HepG2 (cell line): ENCODE data around the gene SDR42E2. TPM values are rescaled to one million over a fixed set of nuclear protein-coding genes. Genes with fewer than 3 reads are reported as not detected.

Source experiments
- HNF4G ChIP-seq, 2 experiments: sonication (generic) in 1 of 2; formaldehyde crosslinking in 1 of 2; IDR thresholded peaks; 2 replicates each; pipeline versions ENCODE4 v1.4.0 to v1.6.1; 2011 to 2020; ENCODE audit warnings: borderline replicate concordance in 2 of 2, low read depth in 2 of 2, mild to moderate bottlenecking in 2 of 2, low read length in 1 of 2, missing genetic modification reagents in 1 of 2, moderate library complexity in 1 of 2
- IKZF5 ChIP-seq: IDR thresholded peaks from 2 replicates; pipeline ENCODE4 v1.6.1; 2018; ENCODE audit warnings: missing genetic modification reagents, mild to moderate bottlenecking, missing compliant biosample characterization
- MTA1 ChIP-seq: sonication (generic); formaldehyde crosslinking; IDR thresholded peaks from 2 replicates; pipeline ENCODE4 v1.4.0; 2020; ENCODE audit warnings: missing genetic modification reagents, mild to moderate bottlenecking, borderline replicate concordance
- PPARG ChIP-seq: conservative IDR thresholded peaks from 2 replicates; pipeline ENCODE4 v1.6.1; 2016; ENCODE audit warnings: missing biosample characterization, missing genetic modification reagents
- SMAD3 ChIP-seq: sonication (generic); formaldehyde crosslinking; IDR thresholded peaks from 2 replicates; pipeline ENCODE4 v1.4.0; 2020; ENCODE audit warnings: missing genetic modification reagents
- ZFP37 ChIP-seq: sonication (generic); formaldehyde crosslinking; IDR thresholded peaks from 2 replicates; pipeline ENCODE4 v1.4.0; 2020; ENCODE audit warnings: missing genetic modification reagents, borderline replicate concordance
- ZNF142 ChIP-seq: sonication (generic); formaldehyde crosslinking; IDR thresholded peaks from 2 replicates; pipeline ENCODE4 v1.4.0; 2020; ENCODE audit warnings: missing genetic modification reagents
- ZNF7 ChIP-seq: IDR thresholded peaks from 2 replicates; pipeline ENCODE4 v1.6.1; 2016; ENCODE audit warnings: missing biosample characterization, missing genetic modification reagents
- ZNF703 ChIP-seq: sonication (generic); formaldehyde crosslinking; IDR thresholded peaks from 2 replicates; pipeline ENCODE4 v1.5.1; 2020; ENCODE audit warnings: missing genetic modification reagents, mild to moderate bottlenecking, moderate library complexity, borderline replicate concordance
- polyA plus RNA-seq, 8 experiments: library from polyadenylated mRNA; depleted of rRNA in 3 of 8; stranded (reverse) in 7 of 8; unstranded in 1 of 8; fragments of >200 nt; fragmentation: Illumina TruSeq in 4 of 8; extraction: Trizol in 4 of 8; gene quantifications; 2 replicates each; pipeline versions ENCODE4 v1.2.1 to v1.2.3, GENCODE V29; 2011 to 2016; ENCODE audit warnings: low read depth in 4 of 8, missing spikeins in 1 of 8, mixed read lengths in 1 of 8; ENCODE audit not compliant: insufficient read depth in 1 of 8
- total RNA-seq, 5 experiments: library from RNA; depleted of rRNA; stranded (reverse); fragments of >200 nt; fragmentation: Illumina TruSeq; extraction: Trizol; gene quantifications; 2 replicates each; pipeline ENCODE4 v1.2.3, GENCODE V29; 2016; ENCODE audit warnings: low read depth in 1 of 5
- TF ChIP-seq, protein P1 (sequence below): sonication (generic); formaldehyde crosslinking; IDR thresholded peaks from 2 replicates; pipeline ENCODE4 v1.8.0; 2023; ENCODE audit warnings: mild to moderate bottlenecking, missing genetic modification reagents
- TF ChIP-seq, protein P2 (sequence below): sonication (generic); formaldehyde crosslinking; IDR thresholded peaks from 2 replicates; pipeline ENCODE4 v1.4.0; 2020; ENCODE audit warnings: missing genetic modification reagents, mild to moderate bottlenecking, borderline replicate concordance
- TF ChIP-seq, protein P3 (sequence below): IDR thresholded peaks from 2 replicates; pipeline ENCODE4 v1.6.1; 2016; ENCODE audit warnings: missing biosample characterization, missing genetic modification reagents, low read depth

Gene SDR42E2
- total and polyA plus RNA-seq, 2 of the 13 experiments (the other 11 are each of a cell fraction or from before 2014, with no cell fraction given): 0.05 to 0.11 TPM

- no peak; the same call in 1 of the 2 replicates for TF ChIP-seq HNF4G (IDR thresholded peaks at IDR 0.05; ENCODE audit: borderline replicate concordance, low read depth, low read length)
- peak; percentile 14; the same call in 1 of the 2 replicates for TF ChIP-seq HNF4G (CRISPR knock-in tag; IDR thresholded peaks at IDR 0.05; ENCODE audit: borderline replicate concordance, low read depth)
- no peak; the same call in 1 of the 2 replicates for TF ChIP-seq ZNF7
- TF ChIP-seq IKZF5 (CRISPR knock-in tag): peak; percentile 98
- TF ChIP-seq, protein P1, sequence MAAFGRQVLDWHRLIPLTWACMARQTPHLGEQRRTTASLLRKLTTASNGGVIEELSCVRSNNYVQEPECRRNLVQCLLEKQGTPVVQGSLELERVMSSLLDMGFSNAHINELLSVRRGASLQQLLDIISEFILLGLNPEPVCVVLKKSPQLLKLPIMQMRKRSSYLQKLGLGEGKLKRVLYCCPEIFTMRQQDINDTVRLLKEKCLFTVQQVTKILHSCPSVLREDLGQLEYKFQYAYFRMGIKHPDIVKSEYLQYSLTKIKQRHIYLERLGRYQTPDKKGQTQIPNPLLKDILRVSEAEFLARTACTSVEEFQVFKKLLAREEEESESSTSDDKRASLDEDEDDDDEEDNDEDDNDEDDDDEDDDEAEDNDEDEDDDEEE: peak; percentile 88; the same call in 1 of the 2 replicates
- peak; percentile 18; the same call in 1 of the 2 replicates for TF ChIP-seq ZNF703 (CRISPR knock-in tag)
- TF ChIP-seq ZFP37 (CRISPR knock-in tag): peak; percentile 67
- TF ChIP-seq ZNF142 (CRISPR knock-in tag): peak; percentile 76
- TF ChIP-seq, protein P2, sequence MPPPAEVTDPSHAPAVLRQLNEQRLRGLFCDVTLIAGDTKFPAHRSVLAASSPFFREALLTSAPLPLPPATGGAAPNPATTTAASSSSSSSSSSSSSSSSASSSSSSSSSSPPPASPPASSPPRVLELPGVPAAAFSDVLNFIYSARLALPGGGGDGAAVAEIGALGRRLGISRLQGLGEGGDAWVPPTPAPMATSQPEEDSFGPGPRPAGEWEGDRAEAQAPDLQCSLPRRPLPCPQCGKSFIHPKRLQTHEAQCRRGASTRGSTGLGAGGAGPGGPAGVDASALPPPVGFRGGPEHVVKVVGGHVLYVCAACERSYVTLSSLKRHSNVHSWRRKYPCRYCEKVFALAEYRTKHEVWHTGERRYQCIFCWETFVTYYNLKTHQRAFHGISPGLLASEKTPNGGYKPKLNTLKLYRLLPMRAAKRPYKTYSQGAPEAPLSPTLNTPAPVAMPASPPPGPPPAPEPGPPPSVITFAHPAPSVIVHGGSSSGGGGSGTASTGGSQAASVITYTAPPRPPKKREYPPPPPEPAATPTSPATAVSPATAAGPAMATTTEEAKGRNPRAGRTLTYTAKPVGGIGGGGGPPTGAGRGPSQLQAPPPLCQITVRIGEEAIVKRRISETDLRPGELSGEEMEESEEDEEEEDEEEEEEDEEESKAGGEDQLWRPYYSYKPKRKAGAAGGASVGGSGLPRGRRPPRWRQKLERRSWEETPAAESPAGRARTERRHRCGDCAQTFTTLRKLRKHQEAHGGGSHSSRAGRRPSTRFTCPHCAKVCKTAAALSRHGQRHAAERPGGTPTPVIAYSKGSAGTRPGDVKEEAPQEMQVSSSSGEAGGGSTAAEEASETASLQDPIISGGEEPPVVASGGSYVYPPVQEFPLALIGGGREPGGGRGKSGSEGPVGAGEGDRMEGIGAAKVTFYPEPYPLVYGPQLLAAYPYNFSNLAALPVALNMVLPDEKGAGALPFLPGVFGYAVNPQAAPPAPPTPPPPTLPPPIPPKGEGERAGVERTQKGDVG: no peak
- TF ChIP-seq, protein P3, sequence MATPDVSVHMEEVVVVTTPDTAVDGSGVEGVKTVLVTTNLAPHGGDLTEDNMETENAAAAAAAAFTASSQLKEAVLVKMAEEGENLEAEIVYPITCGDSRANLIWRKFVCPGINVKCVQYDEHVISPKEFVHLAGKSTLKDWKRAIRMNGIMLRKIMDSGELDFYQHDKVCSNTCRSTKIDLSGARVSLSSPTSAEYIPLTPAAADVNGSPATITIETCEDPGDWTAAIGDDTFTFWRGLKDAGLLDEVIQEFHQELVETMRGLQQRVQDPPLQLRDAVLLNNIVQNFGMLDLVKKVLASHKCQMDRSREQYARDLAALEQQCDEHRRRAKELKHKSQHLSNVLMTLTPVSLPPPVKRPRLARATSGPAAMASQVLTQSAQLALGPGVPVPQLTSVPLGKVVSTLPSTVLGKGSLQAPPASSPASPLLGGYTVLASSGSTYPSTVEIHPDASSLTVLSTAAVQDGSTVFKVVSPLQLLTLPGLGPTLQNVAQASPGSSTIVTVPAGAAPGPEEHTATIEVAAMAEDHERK (CRISPR knock-in tag): no peak
- peak; percentile 99 for TF ChIP-seq SMAD3 (CRISPR knock-in tag)
- TF ChIP-seq PPARG: no peak; the same call in 1 of the 2 replicates
- TF ChIP-seq MTA1 (CRISPR knock-in tag): peak; percentile 47; the same call in 1 of the 2 replicates
Observed at GRCh38 chr16:22195695-22196558, 33.6 kb downstream of the SDR42E2 start (continued).
